AG10803 (cell line): ENCODE measurements around the gene KCNIP4.

ENCODE experiments used
- DNase-seq: peaks from one replicate; pipeline ENCODE4 v3.0.0; 2010; ENCODE audit warnings: low read depth
- H3K4me3 ChIP-seq: 2 replicates; pipeline ENCODE4 v1.5.1; 2011; ENCODE audit warnings: mild to moderate bottlenecking, low read length, control low read depth
- TF ChIP-seq, protein P1 (sequence below): conservative IDR thresholded peaks from 2 replicates; pipeline ENCODE4 v1.5.1; 2011; ENCODE audit warnings: mild to moderate bottlenecking, low read length, control low read depth, inconsistent platforms

KCNIP4 gene

DNA sequence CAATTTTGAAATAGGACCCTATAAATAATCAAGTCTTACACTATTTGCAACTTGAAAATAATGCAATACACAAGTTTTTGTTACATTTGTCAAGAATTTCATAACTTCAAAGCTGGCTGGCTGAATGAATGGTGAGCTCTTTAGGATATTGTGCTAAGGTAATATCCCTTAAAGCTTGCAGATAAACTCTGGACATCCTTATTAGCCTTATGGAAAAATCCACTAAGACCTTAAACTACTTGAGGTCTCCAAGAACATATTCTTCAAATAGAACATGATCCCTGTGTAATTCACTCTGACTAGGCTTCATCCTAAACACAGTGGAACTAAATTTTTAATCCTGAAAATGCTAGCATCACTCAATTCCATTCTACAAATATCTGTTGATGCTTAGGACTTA lies 1049.0 kb downstream of the KCNIP4 start:
- TF ChIP-seq, protein P1, sequence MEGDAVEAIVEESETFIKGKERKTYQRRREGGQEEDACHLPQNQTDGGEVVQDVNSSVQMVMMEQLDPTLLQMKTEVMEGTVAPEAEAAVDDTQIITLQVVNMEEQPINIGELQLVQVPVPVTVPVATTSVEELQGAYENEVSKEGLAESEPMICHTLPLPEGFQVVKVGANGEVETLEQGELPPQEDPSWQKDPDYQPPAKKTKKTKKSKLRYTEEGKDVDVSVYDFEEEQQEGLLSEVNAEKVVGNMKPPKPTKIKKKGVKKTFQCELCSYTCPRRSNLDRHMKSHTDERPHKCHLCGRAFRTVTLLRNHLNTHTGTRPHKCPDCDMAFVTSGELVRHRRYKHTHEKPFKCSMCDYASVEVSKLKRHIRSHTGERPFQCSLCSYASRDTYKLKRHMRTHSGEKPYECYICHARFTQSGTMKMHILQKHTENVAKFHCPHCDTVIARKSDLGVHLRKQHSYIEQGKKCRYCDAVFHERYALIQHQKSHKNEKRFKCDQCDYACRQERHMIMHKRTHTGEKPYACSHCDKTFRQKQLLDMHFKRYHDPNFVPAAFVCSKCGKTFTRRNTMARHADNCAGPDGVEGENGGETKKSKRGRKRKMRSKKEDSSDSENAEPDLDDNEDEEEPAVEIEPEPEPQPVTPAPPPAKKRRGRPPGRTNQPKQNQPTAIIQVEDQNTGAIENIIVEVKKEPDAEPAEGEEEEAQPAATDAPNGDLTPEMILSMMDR: no peak
- DNase-seq: no peak
- H3K4me3 ChIP-seq: no peak overlapping the region

DNA sequence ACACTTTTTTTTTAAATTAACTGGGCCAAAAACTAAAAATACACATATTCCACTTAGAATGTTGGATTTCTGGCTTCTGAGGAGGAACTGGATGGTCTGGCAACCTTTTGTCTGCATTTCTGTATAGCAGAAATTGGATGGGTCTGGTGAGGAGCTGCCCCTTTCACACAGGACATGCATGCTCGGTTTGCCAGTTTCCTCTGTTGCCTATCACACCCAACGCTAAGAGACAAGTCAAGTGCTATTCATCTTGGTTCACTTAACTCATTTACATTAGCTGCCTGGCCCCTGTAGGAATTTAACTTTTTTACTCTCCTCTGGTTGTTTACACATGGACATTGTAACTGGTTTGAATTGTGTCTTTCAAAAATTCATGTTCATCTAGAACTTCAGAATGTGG lies 1052.6 kb downstream of the KCNIP4 start:
- H3K4me3 ChIP-seq: no peak overlapping the region
- no peak for DNase-seq
- TF ChIP-seq, protein P1: no peak

GRCh38 chr4:20895208-20895607 lies 1053.4 kb downstream of the KCNIP4 start:
- DNase-seq: no peak
- no peak overlapping the region for H3K4me3 ChIP-seq
- TF ChIP-seq, protein P1: no peak

- no peak overlapping the region for H3K4me3 ChIP-seq
- no peak for DNase-seq
- TF ChIP-seq, protein P1: no peak
Measured at GRCh38 chr4:20890761-20891160, 1057.8 kb downstream of the KCNIP4 start.

- H3K4me3 ChIP-seq: no peak overlapping the region
- TF ChIP-seq, protein P1: no peak
- DNase-seq: no peak
Measured at GRCh38 chr4:20889901-20890300, 1058.7 kb downstream of the KCNIP4 start.

- H3K4me3 ChIP-seq: no peak overlapping the region
- TF ChIP-seq, protein P1: no peak
- DNase-seq: no peak
Measured at GRCh38 chr4:20883677-20884076, 1064.9 kb downstream of the KCNIP4 start.

GRCh38 chr4:20883231-20883630 lies 1065.3 kb downstream of the KCNIP4 start:
- TF ChIP-seq, protein P1: no peak
- H3K4me3 ChIP-seq: no peak overlapping the region
- DNase-seq: no peak
